Activated CD4-positive, alpha-beta T cell treated with anti-CD3 and anti-CD28 coated beads for 48 hours (primary cell): ENCODE results near the gene PTPN2.
A peak's percentile ranks its signal among the peaks of the same experiment; 100 is the strongest.
"Not testable (repeated sequence)": the region's sequence is repeated elsewhere in the genome, so short reads cannot be mapped to it uniquely, and the experiment has no call there.

ENCODE experiments used
- DNase-seq: peaks from one replicate; pipeline ENCODE4 v3.0.0-alpha.2; 2020

PTPN2 gene

DNA sequence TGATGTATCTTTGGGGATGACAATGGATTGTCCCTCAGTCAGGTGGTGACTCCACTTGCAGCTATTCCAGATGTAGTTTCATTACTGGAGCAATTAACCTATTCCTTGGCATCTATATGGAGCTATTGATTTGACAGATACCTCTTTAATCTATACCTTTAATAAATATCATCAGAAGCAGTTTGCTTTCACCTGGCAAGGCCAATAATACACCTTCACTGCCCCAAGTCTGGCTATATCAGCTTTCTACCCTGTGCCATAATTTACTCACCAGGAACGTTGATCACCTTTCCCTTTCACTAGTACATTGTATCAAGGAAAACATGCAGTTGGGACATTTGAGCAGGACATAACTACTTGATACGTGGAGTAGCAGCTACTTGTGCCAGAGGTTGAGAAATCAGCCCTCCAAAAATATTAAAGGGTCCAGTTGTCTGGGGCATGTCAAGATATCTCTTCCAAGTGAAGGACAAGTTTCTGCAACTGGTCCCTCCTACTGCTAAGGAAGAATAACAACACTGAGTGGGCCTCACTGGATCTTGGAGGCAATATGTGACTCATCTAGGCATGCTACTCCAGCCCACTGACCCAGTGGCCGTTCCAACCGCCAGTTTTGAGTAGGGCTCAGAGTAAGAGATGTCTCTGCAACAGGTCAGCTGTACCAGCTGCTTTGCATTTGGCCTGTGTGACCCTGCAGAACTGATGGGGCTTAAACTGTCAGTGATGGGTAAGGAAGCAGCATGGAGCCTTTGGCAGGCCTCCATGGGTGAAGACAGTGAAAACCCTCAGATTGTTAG, 114.2 kb downstream of the PTPN2 start:
- DNase-seq = no peak

GRCh38 chr18:12769136-12769535, 114.9 kb downstream of the PTPN2 start:
- DNase-seq = no peak

DNA sequence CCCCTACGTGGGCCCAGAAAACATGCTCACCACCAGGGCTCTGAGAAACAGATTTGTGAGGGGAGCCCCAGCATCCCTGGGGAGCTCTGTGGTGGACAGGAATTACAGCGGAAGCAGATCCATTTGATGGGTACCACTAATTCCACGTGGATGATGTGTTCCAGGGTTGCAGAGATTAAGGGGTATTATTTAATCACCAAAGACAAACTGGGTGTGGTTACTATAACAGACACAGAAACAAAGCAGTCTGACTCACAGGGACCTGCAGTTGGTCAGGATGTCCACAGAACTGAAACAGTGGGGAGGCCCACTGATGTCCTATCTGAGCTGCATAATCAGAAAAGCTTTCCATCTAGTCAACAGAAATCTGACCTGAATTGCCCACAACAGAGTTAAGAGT, 115.4 kb downstream of the PTPN2 start:
- DNase-seq = no peak

DNA sequence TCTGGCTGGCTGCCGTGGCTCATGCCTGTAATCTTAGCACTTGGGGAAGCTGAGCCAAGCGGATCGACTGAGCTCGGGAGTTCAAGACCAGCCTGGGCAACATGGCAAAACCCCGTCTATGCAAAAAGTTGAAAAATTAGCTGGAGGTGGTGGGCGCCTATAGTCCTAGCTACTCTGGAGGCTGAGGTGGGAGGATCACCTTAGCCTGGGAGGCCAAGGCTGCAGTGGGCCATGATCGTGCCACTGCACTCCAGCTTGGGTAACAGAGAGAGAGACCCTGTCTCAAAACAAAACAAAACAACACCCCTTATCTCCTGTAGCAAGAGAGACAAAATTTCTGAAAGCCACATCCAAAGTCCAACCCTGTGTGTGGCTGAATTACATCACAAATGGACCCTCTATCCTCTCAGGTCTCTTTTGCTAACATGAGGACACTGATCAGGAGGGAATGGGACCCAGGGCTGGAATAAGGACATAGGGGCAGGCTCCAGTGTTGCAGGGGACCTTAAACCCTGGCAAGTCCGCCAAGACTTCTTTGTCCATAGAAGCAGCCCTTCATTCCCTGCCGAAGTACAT, 116.4 kb downstream of the PTPN2 start:
- no peak for DNase-seq

GRCh38 chr18:12766986-12767433, 117.0 kb downstream of the PTPN2 start:
- no peak for DNase-seq

DNA sequence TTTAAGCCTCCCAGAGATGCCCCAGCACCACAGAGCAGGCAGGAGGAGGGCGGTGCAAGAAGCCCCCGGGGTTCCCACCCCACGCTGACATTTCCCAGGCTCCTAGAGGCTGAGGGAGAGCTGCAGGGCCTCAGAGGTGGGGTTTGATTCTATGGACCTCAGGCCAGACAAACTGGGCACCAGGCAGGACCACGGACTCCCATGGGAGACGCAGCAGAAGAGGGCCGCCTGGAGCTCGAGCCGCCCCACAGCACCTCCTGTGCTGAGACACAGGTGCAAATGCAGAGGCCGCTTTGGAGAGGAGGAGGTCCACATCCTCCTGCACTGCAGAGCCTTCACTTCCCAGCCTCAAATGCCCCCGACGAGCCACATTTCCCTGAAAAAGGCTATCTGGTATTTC, 118.5 kb downstream of the PTPN2 start:
- no peak for DNase-seq

- no peak for DNase-seq
Observed at GRCh38 chr18:12765126-12765525, 118.9 kb downstream of the PTPN2 start.

GRCh38 chr18:12758566-12758965, 125.5 kb downstream of the PTPN2 start:
- not testable (repeated sequence) for DNase-seq

DNA sequence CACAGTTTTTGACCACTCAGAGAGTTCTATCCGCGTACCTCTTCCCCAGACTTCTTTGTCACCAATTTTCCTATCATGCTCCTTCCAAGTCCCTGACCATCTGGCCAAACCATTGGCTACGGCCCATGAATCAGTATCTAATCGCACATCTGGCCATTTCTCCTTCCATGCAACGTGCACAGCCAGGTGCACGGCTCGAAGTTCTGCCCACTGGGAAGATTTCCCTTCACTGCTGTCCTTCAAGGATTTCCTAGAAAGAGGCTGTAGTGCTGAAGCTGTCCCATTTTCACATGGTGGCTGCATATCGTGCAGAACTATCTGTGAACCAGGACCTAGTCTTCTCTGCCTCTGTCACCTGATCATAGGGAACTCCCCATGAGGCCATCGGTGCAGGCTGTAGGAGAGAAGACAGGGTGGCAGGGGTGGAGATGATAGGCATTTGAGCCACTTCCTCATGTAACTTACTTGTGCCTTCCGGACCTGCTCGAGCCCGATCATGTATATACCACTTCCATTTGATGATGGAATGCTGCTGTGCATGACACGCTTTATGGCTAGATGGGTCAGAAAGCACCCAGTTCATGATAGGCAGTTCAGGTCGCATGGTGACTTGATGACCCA, 127.3 kb downstream of the PTPN2 start:
- not testable (repeated sequence) for DNase-seq

GRCh38 chr18:12755606-12756005, 128.4 kb downstream of the PTPN2 start:
- DNase-seq = not testable (repeated sequence)

- DNase-seq = no peak
Observed at GRCh38 chr18:12754511-12754910, 129.5 kb downstream of the PTPN2 start.

GRCh38 chr18:12751891-12752290, 132.1 kb downstream of the PTPN2 start:
- DNase-seq = no peak

GRCh38 chr18:12751503-12751884, 132.5 kb downstream of the PTPN2 start:
- no peak for DNase-seq

- no peak for DNase-seq
Observed at GRCh38 chr18:12750715-12751502, 133.1 kb downstream of the PTPN2 start.

GRCh38 chr18:12750076-12750714, 133.8 kb downstream of the PTPN2 start:
- peak; percentile 49 for DNase-seq

GRCh38 chr18:12749121-12749520, 134.9 kb downstream of the PTPN2 start:
- no peak for DNase-seq

DNA sequence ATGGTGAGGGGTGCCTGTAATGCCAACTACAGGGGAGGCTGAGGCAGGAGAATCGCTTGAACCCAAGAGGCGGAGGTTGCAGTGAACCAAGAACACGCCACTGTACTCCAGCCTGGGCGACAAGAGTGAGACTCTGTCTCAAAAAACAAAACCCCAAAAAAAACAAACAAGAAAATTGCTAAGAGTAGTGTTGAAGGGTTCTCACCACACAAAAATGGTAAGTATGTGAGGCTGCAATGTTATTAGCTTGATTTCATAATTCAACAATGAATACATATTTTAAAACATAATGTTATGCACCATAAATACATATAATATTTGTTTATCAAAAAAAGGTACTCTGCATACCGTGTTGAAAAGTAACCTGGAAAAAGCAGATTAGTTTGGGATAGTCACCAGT, 135.4 kb downstream of the PTPN2 start:
- DNase-seq = no peak

DNA sequence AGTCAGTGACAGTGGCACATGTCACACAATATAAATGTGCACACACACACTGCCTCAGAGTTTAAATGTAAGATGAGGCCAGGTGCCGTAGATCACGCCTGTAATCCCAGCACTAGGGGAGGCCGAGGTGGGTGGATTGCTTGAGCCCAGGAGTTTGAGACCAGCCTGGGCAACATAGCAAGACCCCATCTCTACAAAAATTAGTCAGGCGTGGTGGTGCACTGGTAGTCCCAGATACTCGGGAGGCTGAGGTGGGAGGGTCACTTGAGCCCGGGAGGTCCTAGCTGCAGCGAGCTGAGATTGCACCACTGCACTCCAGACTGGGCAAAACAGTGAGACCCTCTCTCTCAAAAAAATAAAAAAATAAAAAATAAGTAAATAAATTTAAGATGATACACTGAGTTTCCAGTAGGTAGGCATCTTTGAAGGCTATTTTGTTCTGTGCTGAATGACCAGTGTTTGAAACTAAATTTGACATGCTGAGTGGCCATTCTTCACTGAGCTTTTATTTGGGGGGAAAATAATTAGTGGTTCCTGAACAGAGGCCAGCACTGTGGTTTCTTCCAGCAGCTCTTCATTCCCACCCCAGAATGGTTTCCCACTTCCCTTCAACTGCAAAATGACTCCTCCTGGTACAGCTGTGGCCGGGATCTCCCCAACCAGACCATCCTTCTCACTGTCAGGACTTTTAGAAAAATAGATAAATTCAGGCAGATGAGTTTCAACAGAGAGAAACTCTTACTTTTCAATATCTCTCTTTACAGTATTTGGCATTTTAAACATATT, 136.3 kb downstream of the PTPN2 start:
- no peak for DNase-seq

DNA sequence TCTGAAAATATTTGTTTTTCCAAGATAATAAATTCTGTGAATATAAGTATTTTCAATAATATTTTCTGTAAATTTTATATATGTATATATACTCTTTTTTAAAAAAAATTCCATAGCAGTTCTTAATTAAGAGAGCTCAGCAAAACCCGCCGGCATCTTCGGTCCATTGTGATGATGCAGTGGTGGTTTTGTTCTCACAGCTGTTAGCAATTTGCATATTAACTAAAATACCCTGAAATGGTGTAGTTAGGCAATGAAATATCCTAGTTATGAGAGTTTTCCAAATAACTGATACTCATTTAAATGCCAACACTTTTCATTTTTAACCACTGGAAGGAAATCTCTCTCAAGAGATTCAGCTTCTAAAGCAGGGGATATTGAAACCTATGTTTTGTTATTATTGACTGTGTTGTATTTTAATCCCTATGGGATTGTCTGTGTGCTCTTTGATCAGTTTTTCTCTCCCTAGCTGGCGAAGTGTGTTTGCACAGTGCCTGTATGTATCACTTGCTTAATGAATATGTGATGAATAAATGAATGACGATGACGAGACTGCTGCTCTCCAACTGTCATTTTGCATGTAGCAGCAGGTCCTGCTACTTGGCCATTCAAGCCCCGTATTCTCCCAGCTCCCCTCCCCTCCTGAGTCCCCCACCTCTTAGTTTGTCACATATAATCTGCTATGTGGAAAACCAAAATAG, 138.8 kb downstream of the PTPN2 start:
- DNase-seq = no peak

DNA sequence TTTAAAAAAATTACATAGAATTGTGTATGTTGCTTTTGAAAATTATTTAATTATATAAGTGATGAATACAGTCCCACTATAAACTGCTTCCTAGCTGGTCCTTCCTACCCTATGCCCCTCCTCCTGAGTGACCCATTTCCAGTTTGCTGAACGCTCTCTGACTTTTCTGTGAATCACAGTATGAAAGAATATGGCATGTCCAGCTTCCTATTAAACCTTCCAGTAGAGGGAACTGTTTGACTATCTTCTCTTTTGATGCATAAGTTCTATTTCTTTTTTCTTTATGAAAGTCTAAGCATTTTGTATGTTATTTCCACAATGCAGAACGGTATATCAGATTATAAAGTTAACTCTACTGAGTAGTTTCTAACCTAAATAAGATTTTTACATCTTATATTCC, 139.9 kb downstream of the PTPN2 start:
- no peak for DNase-seq

DNA sequence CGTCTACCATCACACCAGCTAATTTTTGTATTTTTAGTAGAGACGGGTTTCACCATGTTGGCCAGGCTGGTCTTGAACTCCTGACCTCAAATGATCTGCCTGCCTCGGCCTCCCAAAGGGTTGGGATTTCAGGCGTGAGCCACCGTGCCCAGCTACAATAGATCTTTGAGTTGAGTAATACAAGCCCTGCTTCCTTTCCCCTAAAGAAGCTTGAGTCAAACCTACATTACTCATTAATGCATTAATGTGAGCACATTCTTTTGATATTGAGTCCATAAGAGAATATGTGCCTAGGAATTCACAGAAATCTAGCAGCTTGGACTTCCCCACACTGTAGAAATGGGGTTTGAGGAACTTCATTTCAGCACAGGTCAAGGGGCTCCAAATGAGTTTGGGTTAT, 141.6 kb downstream of the PTPN2 start:
- DNase-seq = no peak
